COLO668 (cell line): ENCODE measurements around the gene GSDME.

Source experiments
- DNase-seq: peaks from one replicate; lab custom pipeline; 2025; ENCODE audit not compliant: unreplicated experiment; lab: John Stamatoyannopoulos, UW

The GSDME gene

GRCh38 chr7:24723178-24723530 lies 34.1 kb downstream of the GSDME start:
- no peak for DNase-seq

GRCh38 chr7:24722386-24723177 lies 34.7 kb downstream of the GSDME start:
- peak; percentile 40 for DNase-seq

- no peak for DNase-seq
Measured at GRCh38 chr7:24721481-24722001, 35.7 kb downstream of the GSDME start.

GRCh38 chr7:24720283-24720682 lies 37.0 kb downstream of the GSDME start:
- DNase-seq: no peak

- DNase-seq: peak; percentile 73
Measured at GRCh38 chr7:24718977-24719491, 38.2 kb downstream of the GSDME start.

- DNase-seq: no peak
Measured at GRCh38 chr7:24718431-24718831, 38.8 kb downstream of the GSDME start.

GRCh38 chr7:24717694-24718320 lies 39.5 kb downstream of the GSDME start:
- no peak for DNase-seq

- no peak for DNase-seq
Measured at GRCh38 chr7:24717247-24717622, 40.0 kb downstream of the GSDME start.

- DNase-seq: no peak
Measured at GRCh38 chr7:24716480-24717246, 40.6 kb downstream of the GSDME start.

- DNase-seq: no peak
Measured at GRCh38 chr7:24715661-24716479, 41.4 kb downstream of the GSDME start.

- DNase-seq: no peak
Measured at GRCh38 chr7:24715171-24715570, 42.1 kb downstream of the GSDME start.

GRCh38 chr7:24714676-24715010 lies 42.6 kb downstream of the GSDME start:
- DNase-seq: no peak

- no peak for DNase-seq
Measured at GRCh38 chr7:24713850-24714675, 43.2 kb downstream of the GSDME start.

GRCh38 chr7:24713039-24713793 lies 44.0 kb downstream of the GSDME start:
- no peak for DNase-seq

- no peak for DNase-seq
Measured at GRCh38 chr7:24709585-24710360, 47.5 kb downstream of the GSDME start.

GRCh38 chr7:24709051-24709450 lies 48.2 kb downstream of the GSDME start:
- DNase-seq: no peak

GRCh38 chr7:24707988-24708615 lies 49.2 kb downstream of the GSDME start:
- no peak for DNase-seq
